PC-3 (cell line): ENCODE data around the gene ITGAE. TPM values are rescaled to one million over a fixed set of nuclear protein-coding genes. Genes with fewer than 3 reads are reported as not detected.
A peak's percentile ranks its signal among the peaks of the same experiment; 100 is the strongest.

Experiments used
- ATAC-seq: fragments of 200-7000 bp; cut with Tn5 transposase; 2 replicates; pipeline ENCODE4 v1.9.1; 2020; ENCODE audit warnings: mild to moderate bottlenecking, moderate library complexity
- BruUV-seq: library from RNA; stranded (reverse); fragments of 400-500 nt; replicated peaks from 2 replicates; lab custom pipeline; 2021; lab: Mats Ljungman, UMichigan
- CTCF ChIA-PET: fragments of 300-600 bp; sonication (Branson Sonifier 250); formaldehyde crosslinking; loops from one replicate; lab custom pipeline; 2022; ENCODE audit warnings: antibody characterized with exemption; lab: Charles Lee
- POLR2A ChIA-PET: fragments of 300-600 bp; sonication (Branson Sonifier 250); formaldehyde crosslinking; loops from one replicate; lab custom pipeline; 2022; ENCODE audit warnings: antibody characterized with exemption; ENCODE audit not compliant: unreplicated experiment; lab: Charles Lee
- DNase-seq: peaks from one replicate; pipeline ENCODE4 v3.0.0-alpha.2; 2015
- H2AFZ ChIP-seq: fragments of 300-600 bp; sonication (generic); 2 replicates; pipeline ENCODE4 v1.6.0; 2016; ENCODE audit warnings: antibody characterized with exemption, low read length
- H3F3A ChIP-seq: fragments of 300-600 bp; sonication (generic); one replicate; pipeline ENCODE4 v1.6.0; 2017; ENCODE audit warnings: antibody characterized with exemption, low read length, control low read depth, mild to moderate bottlenecking; ENCODE audit not compliant: unreplicated experiment
- H3K27ac ChIP-seq: fragments of 300-600 bp; sonication (generic); 2 replicates; pipeline ENCODE4 v1.5.1; 2016; ENCODE audit warnings: mild to moderate bottlenecking, low read length
- H3K27me3 ChIP-seq: fragments of 300-600 bp; sonication (generic); 2 replicates; pipeline ENCODE4 v1.6.1; 2016; ENCODE audit warnings: low read length, mixed read lengths
- H3K36me3 ChIP-seq: fragments of 300-600 bp; sonication (generic); 2 replicates; pipeline ENCODE4 v1.6.1; 2016; ENCODE audit warnings: low read depth, mixed run types, low read length, mixed read lengths
- H3K4me1 ChIP-seq: fragments of 300-600 bp; sonication (generic); 2 replicates; pipeline ENCODE4 v1.5.1; 2016; ENCODE audit warnings: low read length; ENCODE audit not compliant: insufficient read depth
- H3K4me2 ChIP-seq: fragments of 300-600 bp; sonication (generic); 2 replicates; pipeline ENCODE4 v1.6.0; 2016; ENCODE audit warnings: low read length
- H3K4me3 ChIP-seq: fragments of 300-600 bp; sonication (generic); 2 replicates; pipeline ENCODE4 v1.5.1; 2016; ENCODE audit warnings: mild to moderate bottlenecking, low read length, mixed read lengths
- H3K79me2 ChIP-seq: fragments of 300-600 bp; sonication (generic); 2 replicates; pipeline ENCODE4 v1.6.1; 2017; ENCODE audit warnings: low read length, mixed read lengths
- H3K9ac ChIP-seq: fragments of 300-600 bp; sonication (generic); 2 replicates; pipeline ENCODE4 v1.6.0; 2016; ENCODE audit warnings: mild to moderate bottlenecking, low read length
- H3K9me2 ChIP-seq: fragments of 300-600 bp; sonication (generic); replicated peaks from 2 replicates; pipeline ENCODE4 v1.6.1; 2016; ENCODE audit warnings: mixed run types, low read length, mixed read lengths
- H3K9me3 ChIP-seq: fragments of 300-600 bp; sonication (generic); 2 replicates; pipeline ENCODE4 v1.6.1; 2016; ENCODE audit warnings: low read length, mixed read lengths
- H4K20me1 ChIP-seq: fragments of 300-600 bp; sonication (generic); 2 replicates; pipeline ENCODE4 v1.6.1; 2016; ENCODE audit warnings: low read length, mixed read lengths
- CTCF ChIP-seq: fragments of 300-600 bp; sonication (generic); conservative IDR thresholded peaks from 2 replicates; pipeline ENCODE4 v1.5.1; 2017; ENCODE audit warnings: antibody characterized with exemption, low read depth, mild to moderate bottlenecking, low read length
- EZH2 ChIP-seq: fragments of 300-600 bp; sonication (generic); IDR thresholded peaks from one replicate; pipeline ENCODE4 v1.6.1; 2017; ENCODE audit warnings: antibody characterized with exemption, mild to moderate bottlenecking, low read length; ENCODE audit not compliant: unreplicated experiment
- EZH2phosphoT487 ChIP-seq: fragments of 300-600 bp; sonication (generic); IDR thresholded peaks from 2 replicates; pipeline ENCODE4 v1.6.1; 2018; ENCODE audit warnings: mild to moderate bottlenecking, antibody characterized with exemption, low read length, borderline replicate concordance
- intact Hi-C: fragments of 100-400 bp; cut with micrococcal nuclease; formaldehyde crosslinking; loops from 2 replicates; pipeline ENCODE4 v1.9.0; 2023
- total RNA-seq: library from RNA; depleted of rRNA; stranded (reverse); fragments of >200 nt; gene quantifications from 2 replicates; pipeline ENCODE4 v1.2.3, GENCODE V29; 2014

ITGAE gene
- total RNA-seq, 1 experiment from 2014 or later: 42.0 TPM

DNA sequence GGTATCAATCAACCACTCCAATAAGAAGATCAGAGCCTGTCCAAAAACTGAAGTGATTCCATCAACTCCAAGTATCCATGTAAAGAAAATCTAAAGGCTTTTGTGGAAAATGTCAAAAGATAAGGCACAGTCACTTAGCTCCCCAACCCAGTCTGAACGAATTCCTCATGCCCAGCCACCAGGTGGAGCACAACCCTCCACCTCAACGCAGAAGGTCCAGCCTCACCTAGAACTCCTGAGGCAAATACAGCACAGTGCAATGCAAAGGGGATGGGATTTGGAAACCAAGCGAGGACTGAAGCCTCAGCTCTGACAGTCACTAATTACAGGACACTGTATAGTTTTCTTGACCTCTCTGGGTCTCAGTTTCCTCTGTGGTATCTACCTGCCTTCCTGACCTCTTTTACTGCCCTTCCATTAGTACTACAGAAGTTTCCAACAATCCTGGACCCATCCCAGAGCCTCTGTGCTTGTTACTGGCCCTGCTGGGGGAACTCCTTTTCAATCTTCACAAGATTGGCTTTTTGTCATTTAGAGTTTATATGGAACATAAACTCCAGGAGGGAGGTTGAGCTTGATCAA lies 43.0 kb upstream of the ITGAE start:
- TF ChIP-seq EZH2phosphoT487 (no peak), CTCF (peak; percentile 79), EZH2 (no peak)
- H3K4me2 ChIP-seq: no peak overlapping the region
- no peaks in the 10 kb centered on the region for H3K9me2 ChIP-seq
- ATAC-seq: no peak
- intact Hi-C loops: no loop called here
- no peaks in the 10 kb centered on the region for H3K4me1 ChIP-seq
- DNase-seq: peak; percentile 63
- H3K9me3 ChIP-seq: no peaks in the 10 kb centered on the region
- H3K27ac ChIP-seq: no peak overlapping the region
- no TSS peak for BruUV-seq
- no peak overlapping the region for H2AFZ ChIP-seq
- ChIA-PET CTCF (interaction anchor here (0.6 to 1.0 kb wide), 3 partner anchors 106 to 604 kb away, joined by 3 to 8 read pairs (median 6); no protein-coding TSS in a partner anchor), POLR2A (no interaction called here)
- H3K27me3 ChIP-seq: no peaks in the 10 kb centered on the region
- H4K20me1 ChIP-seq: 0 out of 2 replicates have a peak, but pooled peaks cover 4% of the 10 kb centered on the region
- H3K79me2 ChIP-seq: peaks cover 29% of the 10 kb centered on the region
- H3K36me3 ChIP-seq: no peaks in the 10 kb centered on the region; the same call in 1 of the 2 replicates
- no peak overlapping the region for H3K9ac ChIP-seq
- no peaks in the 10 kb centered on the region for H3F3A ChIP-seq
- no peak overlapping the region for H3K4me3 ChIP-seq

DNA sequence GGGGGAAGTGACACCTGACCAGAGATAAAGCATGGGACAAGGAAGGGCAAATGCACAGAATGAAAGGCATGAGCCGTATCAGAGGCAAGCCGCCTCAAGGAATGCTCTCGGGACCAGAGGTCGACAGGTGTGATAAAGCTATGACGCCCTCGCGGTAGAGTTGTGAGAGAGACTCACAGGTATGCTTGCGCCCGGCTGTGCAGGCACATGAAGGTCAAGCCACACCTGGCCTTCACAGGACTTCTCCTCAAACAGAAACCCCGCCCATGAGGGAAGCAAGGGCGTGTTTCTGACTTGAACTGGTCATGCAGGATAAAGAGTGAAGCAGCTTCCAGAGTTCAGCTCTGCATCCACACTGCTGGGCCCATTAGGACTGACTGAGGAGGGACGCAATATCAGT lies 37.2 kb upstream of the ITGAE start:
- Histone ChIP-seq H3K79me2 (peaks cover 11% of the 10 kb centered on the region), H4K20me1 (no peaks in the 10 kb centered on the region)
- POLR2A ChIA-PET: no interaction called here

More for the DNA sequence above, 37.2 kb upstream of the ITGAE start:
- DNase-seq (no peak), ATAC-seq (no peak)
- Histone ChIP-seq H3K4me2 (no peak overlapping the region), H3K9me2 (no peaks in the 10 kb centered on the region), H3K4me3 (no peak overlapping the region), H3K27ac (no peak overlapping the region), H3K9me3 (no peaks in the 10 kb centered on the region), H2AFZ (no peak overlapping the region), H3K36me3 (peaks cover 7% of the 10 kb centered on the region; the same call in 1 of the 2 replicates), H3K27me3 (no peaks in the 10 kb centered on the region), H3K9ac (no peak overlapping the region), H3F3A (no peaks in the 10 kb centered on the region), H3K4me1 (no peaks in the 10 kb centered on the region)
- BruUV-seq: no TSS peak
- CTCF ChIA-PET: no interaction called here
- intact Hi-C loops: no loop called here
- TF ChIP-seq CTCF (no peak), EZH2 (no peak), EZH2phosphoT487 (no peak)
